Astrocyte (in vitro differentiated cells and primary cell): Measurements from ENCODE around the gene TTLL5. TPM values are rescaled to one million over a fixed set of nuclear protein-coding genes. Genes with fewer than 3 reads are reported as not detected.

Experiments
- DNase-seq: peaks from one replicate; pipeline ENCODE4 v3.0.0-alpha.2; 2010; ENCODE audit warnings: low read depth
- FAIRE-seq: peaks from 2 replicates; lab custom pipeline; 2011; peaks lifted over from hg19 to GRCh38; lab: Jason Lieb, UNC
- H2AFZ ChIP-seq: 2 replicates; pipeline ENCODE4 v1.6.0; 2012; ENCODE audit warnings: low read depth, low read length, inconsistent platforms
- H3K27ac ChIP-seq: 2 replicates; pipeline ENCODE4 v1.5.1; 2011; ENCODE audit warnings: low read depth, low read length, inconsistent platforms
- H3K27me3 ChIP-seq: 2 replicates; pipeline ENCODE4 v1.6.0; 2011; ENCODE audit warnings: low read length, inconsistent platforms; ENCODE audit not compliant: insufficient read depth
- H3K36me3 ChIP-seq: 2 replicates; pipeline ENCODE4 v1.5.1; 2011; ENCODE audit warnings: low read length, inconsistent platforms; ENCODE audit not compliant: insufficient read depth
- H3K4me1 ChIP-seq: 2 replicates; pipeline ENCODE4 v1.5.1; 2011; ENCODE audit warnings: low read length, inconsistent platforms; ENCODE audit not compliant: insufficient read depth
- H3K4me2 ChIP-seq: 2 replicates; pipeline ENCODE4 v1.6.0; 2012; ENCODE audit warnings: low read length, inconsistent platforms
- H3K4me3 ChIP-seq: 2 replicates; pipeline ENCODE4 v1.5.1; 2011; ENCODE audit warnings: low read depth, mild to moderate bottlenecking, low read length, inconsistent platforms; ENCODE audit not compliant: insufficient read depth
- H3K79me2 ChIP-seq: 2 replicates; pipeline ENCODE4 v1.6.0; 2012; ENCODE audit warnings: mild to moderate bottlenecking, low read length, inconsistent platforms; ENCODE audit not compliant: insufficient read depth
- H3K9ac ChIP-seq: 2 replicates; pipeline ENCODE4 v1.6.0; 2012; ENCODE audit warnings: mild to moderate bottlenecking, low read length, inconsistent platforms
- H3K9me3 ChIP-seq: 2 replicates; pipeline ENCODE4 v1.5.1; 2012; ENCODE audit warnings: low read depth, mild to moderate bottlenecking, low read length, inconsistent platforms; ENCODE audit not compliant: insufficient read depth
- H4K20me1 ChIP-seq: 2 replicates; pipeline ENCODE4 v1.6.0; 2012; ENCODE audit warnings: low read length, inconsistent platforms; ENCODE audit not compliant: insufficient read depth
- H3K27ac Mint-ChIP-seq: one replicate; pipeline ENCODE4 v1.8.0; 2021; ENCODE audit warnings: mild to moderate bottlenecking, mixed read lengths; ENCODE audit not compliant: unreplicated experiment
- H3K27me3 Mint-ChIP-seq: one replicate; pipeline ENCODE4 v1.8.0; 2021; ENCODE audit warnings: low read depth, mixed read lengths; ENCODE audit not compliant: unreplicated experiment
- H3K36me3 Mint-ChIP-seq: one replicate; pipeline ENCODE4 v1.8.0; 2021; ENCODE audit warnings: low read depth, mixed read lengths; ENCODE audit not compliant: unreplicated experiment
- H3K4me1 Mint-ChIP-seq: one replicate; pipeline ENCODE4 v1.8.0; 2021; ENCODE audit warnings: low read depth, mixed read lengths; ENCODE audit not compliant: unreplicated experiment
- H3K4me3 Mint-ChIP-seq: one replicate; pipeline ENCODE4 v1.8.0; 2021; ENCODE audit warnings: mild to moderate bottlenecking, moderate library complexity, mixed read lengths; ENCODE audit not compliant: unreplicated experiment
- H3K9me3 Mint-ChIP-seq: one replicate; pipeline ENCODE4 v1.8.0; 2021; ENCODE audit warnings: mild to moderate bottlenecking, mixed read lengths; ENCODE audit not compliant: unreplicated experiment
- EZH2 ChIP-seq: IDR thresholded peaks from 2 replicates; pipeline ENCODE4 v1.6.1; 2012; ENCODE audit warnings: mild to moderate bottlenecking, low read length, inconsistent platforms; ENCODE audit not compliant: insufficient read depth
- total RNA-seq: library from RNA; stranded (reverse); gene quantifications from 2 replicates; pipeline ENCODE4 v1.2.1, GENCODE V29; 2021
- TF ChIP-seq, protein P1 (sequence below): IDR thresholded peaks from 2 replicates; pipeline ENCODE4 v1.5.1; 2011; ENCODE audit warnings: low read depth, mild to moderate bottlenecking, inconsistent platforms, low read length, moderate library complexity; ENCODE audit not compliant: insufficient read depth

TTLL5 gene
- total RNA-seq, 1 donor from 2014 or later, result 24.0 TPM

DNA sequence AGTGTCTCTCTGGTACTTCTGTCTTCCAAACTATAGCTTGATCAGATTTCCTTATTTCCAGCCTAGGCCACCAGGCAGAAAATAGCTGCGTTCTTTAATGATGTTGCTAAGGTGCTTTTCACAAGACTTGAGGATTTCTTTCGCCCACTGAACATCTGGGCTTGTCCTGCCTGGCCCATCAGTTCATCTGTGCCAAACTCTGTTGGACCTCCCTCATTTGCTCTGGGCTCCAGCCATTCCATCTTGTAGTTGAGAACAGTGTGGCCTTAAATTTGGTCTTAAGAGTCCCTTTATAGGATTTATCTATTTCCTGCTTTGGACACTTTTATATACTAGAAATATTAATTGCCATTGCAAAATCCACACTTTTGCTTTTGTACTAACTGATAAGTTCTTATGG lies 109.6 kb downstream of the TTLL5 start:
- no peaks in the 10 kb centered on the region for H3K9me3 Mint-ChIP-seq
- TF ChIP-seq, protein P1, sequence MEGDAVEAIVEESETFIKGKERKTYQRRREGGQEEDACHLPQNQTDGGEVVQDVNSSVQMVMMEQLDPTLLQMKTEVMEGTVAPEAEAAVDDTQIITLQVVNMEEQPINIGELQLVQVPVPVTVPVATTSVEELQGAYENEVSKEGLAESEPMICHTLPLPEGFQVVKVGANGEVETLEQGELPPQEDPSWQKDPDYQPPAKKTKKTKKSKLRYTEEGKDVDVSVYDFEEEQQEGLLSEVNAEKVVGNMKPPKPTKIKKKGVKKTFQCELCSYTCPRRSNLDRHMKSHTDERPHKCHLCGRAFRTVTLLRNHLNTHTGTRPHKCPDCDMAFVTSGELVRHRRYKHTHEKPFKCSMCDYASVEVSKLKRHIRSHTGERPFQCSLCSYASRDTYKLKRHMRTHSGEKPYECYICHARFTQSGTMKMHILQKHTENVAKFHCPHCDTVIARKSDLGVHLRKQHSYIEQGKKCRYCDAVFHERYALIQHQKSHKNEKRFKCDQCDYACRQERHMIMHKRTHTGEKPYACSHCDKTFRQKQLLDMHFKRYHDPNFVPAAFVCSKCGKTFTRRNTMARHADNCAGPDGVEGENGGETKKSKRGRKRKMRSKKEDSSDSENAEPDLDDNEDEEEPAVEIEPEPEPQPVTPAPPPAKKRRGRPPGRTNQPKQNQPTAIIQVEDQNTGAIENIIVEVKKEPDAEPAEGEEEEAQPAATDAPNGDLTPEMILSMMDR, result no peak
- no peak for TF ChIP-seq EZH2
- H3K4me3 ChIP-seq, result no peak overlapping the region
- H3K9me3 ChIP-seq, result no peaks in the 10 kb centered on the region
- peaks cover 7% of the 10 kb centered on the region for H3K36me3 ChIP-seq
- H3K79me2 ChIP-seq, result no peaks in the 10 kb centered on the region
- no peaks in the 10 kb centered on the region for H3K27me3 Mint-ChIP-seq
- H3K27ac Mint-ChIP-seq, result no peak overlapping the region
- FAIRE-seq, result no peak
- H3K27me3 ChIP-seq, result no peaks in the 10 kb centered on the region
- no peak overlapping the region for H3K4me3 Mint-ChIP-seq
- H3K27ac ChIP-seq, result peak overlapping the region; percentile 52
- no peak overlapping the region for H3K9ac ChIP-seq
- H2AFZ ChIP-seq, result no peak overlapping the region
- H3K36me3 Mint-ChIP-seq, result peaks cover 4% of the 10 kb centered on the region
- H3K4me1 ChIP-seq, result peaks cover 12% of the 10 kb centered on the region
- no peak overlapping the region for H3K4me2 ChIP-seq
- H4K20me1 ChIP-seq, result no peaks in the 10 kb centered on the region
- no peaks in the 10 kb centered on the region for H3K4me1 Mint-ChIP-seq
- DNase-seq, result no peak

GRCh38 chr14:75771595-75771994 lies 110.5 kb downstream of the TTLL5 start:
- no peak for FAIRE-seq
- no peaks in the 10 kb centered on the region for H3K79me2 ChIP-seq
- Mint-ChIP-seq H3K27ac (no peak overlapping the region), H3K27me3 (no peaks in the 10 kb centered on the region), H3K4me1 (no peaks in the 10 kb centered on the region), H3K4me3 (no peak overlapping the region), H3K36me3 (peaks cover 4% of the 10 kb centered on the region), H3K9me3 (no peaks in the 10 kb centered on the region)
- H3K4me2 ChIP-seq, result no peak overlapping the region
- DNase-seq, result no peak
- no peaks in the 10 kb centered on the region for H3K27me3 ChIP-seq
- H3K4me1 ChIP-seq, result peaks cover 12% of the 10 kb centered on the region
- no peak overlapping the region for H3K27ac ChIP-seq
- H3K9ac ChIP-seq, result no peak overlapping the region
- H2AFZ ChIP-seq, result no peak overlapping the region
- H3K9me3 ChIP-seq, result no peaks in the 10 kb centered on the region
- no peak overlapping the region for H3K4me3 ChIP-seq
- no peaks in the 10 kb centered on the region for H4K20me1 ChIP-seq
- peaks cover 10% of the 10 kb centered on the region for H3K36me3 ChIP-seq
- TF ChIP-seq, protein P1, result no peak
- TF ChIP-seq EZH2, result no peak

DNA sequence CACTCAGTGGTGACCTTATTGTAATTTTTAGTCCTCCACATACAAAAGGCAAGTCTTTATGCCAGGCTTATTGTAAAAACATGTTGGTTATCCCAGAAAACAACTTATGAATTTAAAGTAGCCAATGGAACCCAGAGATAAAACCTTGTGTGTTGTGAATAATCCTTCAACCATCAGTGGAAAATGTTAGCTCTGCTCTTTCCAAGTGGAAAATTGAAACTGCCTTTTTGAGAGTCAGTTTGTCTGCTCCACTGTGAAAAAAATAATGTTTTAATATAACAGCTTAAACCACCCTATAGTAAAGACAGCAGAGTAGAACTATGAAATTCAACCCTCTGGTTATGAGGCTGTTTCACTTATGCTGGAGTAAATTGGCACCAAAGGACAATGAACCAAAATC lies 112.0 kb downstream of the TTLL5 start:
- TF ChIP-seq, protein P1, result no peak
- TF ChIP-seq EZH2, result no peak
- no peak overlapping the region for H3K27ac Mint-ChIP-seq

More for the DNA sequence above, 112.0 kb downstream of the TTLL5 start:
- Histone ChIP-seq H3K79me2 (no peaks in the 10 kb centered on the region), H3K27me3 (no peaks in the 10 kb centered on the region), H3K9me3 (no peaks in the 10 kb centered on the region), H2AFZ (no peak overlapping the region), H3K36me3 (peaks cover 15% of the 10 kb centered on the region), H4K20me1 (no peaks in the 10 kb centered on the region), H3K4me2 (no peak overlapping the region), H3K9ac (no peak overlapping the region), H3K4me1 (peaks cover 11% of the 10 kb centered on the region), H3K27ac (no peak overlapping the region), H3K4me3 (no peak overlapping the region)
- FAIRE-seq, result no peak
- H3K4me3 Mint-ChIP-seq, result no peak overlapping the region
- H3K9me3 Mint-ChIP-seq, result no peaks in the 10 kb centered on the region
- no peaks in the 10 kb centered on the region for H3K27me3 Mint-ChIP-seq
- no peak for DNase-seq
- peaks cover 4% of the 10 kb centered on the region for H3K36me3 Mint-ChIP-seq
- H3K4me1 Mint-ChIP-seq, result no peaks in the 10 kb centered on the region
